ENCODE data around the gene ZNF778. TPM values are rescaled to one million over a fixed set of nuclear protein-coding genes. Genes with fewer than 3 reads are reported as not detected.
A peak's percentile ranks its signal among the peaks of the same experiment; 100 is the strongest.

Gene ZNF778
- total RNA-seq, 1 experiment from 2014 or later: 19.5 TPM

DNA sequence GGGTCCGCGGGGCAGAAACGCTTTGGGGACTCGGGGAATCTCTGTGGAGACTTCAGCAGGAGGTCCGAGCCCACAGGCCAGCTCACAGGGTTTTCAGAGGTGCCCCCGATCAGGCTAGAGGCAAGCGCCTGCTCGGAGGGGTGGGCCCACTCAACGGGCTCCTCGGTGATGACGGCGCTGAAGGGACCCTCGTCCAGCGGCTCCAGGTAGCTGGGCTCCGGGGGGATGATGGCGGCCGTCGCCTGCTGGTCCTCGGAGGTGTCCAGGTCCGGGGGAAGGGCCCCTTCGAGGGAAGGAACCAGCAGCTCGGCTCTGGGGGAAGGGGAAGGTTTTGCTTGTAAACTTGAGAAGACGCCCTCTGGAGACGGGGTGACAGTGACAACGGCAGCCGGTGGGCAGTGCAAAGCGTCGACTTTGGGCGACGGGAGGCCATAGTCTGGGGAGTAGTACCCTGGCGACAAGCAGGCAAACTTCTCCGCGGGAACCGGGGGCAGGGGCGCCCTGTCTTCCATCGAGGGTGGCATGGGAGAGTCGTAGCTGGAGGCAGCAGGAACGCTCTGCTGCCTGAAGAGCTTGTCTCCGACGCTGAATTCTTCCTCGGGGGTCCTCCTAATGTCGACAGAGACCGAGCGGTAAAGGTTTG, 63.2 kb downstream of the ZNF778 start:
- H4K20me1 ChIP-seq (ENCODE audit: insufficient read depth): peaks cover 3% of the 10 kb centered on the region; the same call in 1 of the 2 replicates
- no peak for TF ChIP-seq CBX3 (IDR thresholded peaks at IDR 0.05; ENCODE audit: low read depth)
- no peak for TF ChIP-seq RAD21 (IDR thresholded peaks at IDR 0.05; ENCODE audit: low read depth)
- TF ChIP-seq YY1 (IDR thresholded peaks at IDR 0.05; ENCODE audit: extremely low read depth, insufficient replicate concordance, low read depth, low read length): no peak
- no peak for TF ChIP-seq ELF1 (IDR thresholded peaks at IDR 0.05; ENCODE audit: borderline replicate concordance, low read depth)
- TF ChIP-seq POLR2AphosphoS5 (IDR thresholded peaks at IDR 0.05; ENCODE audit: low read depth, low read length): no peak
- TF ChIP-seq FOSL1 (IDR thresholded peaks at IDR 0.05; ENCODE audit: low read depth): no peak
- TF ChIP-seq ZFX (IDR thresholded peaks at IDR 0.05): no peak
- no peak for TF ChIP-seq POLR2A (IDR thresholded peaks at IDR 0.05; ENCODE audit: borderline replicate concordance, extremely low read depth, insufficient read depth, insufficient read length)
- TF ChIP-seq CEBPB (IDR thresholded peaks at IDR 0.05; ENCODE audit: low read depth): no peak
- ATAC-seq: no peak
- H3K4me1 ChIP-seq (ENCODE audit: control insufficient read depth in 1 of 2, insufficient read depth in 2 of 2, low read length in 2 of 2): no peaks in the 10 kb centered on the region
- no peak overlapping the region for H3K4me3 ChIP-seq (replicated peaks in 1 of 2; ENCODE audit: low read depth in 1 of 2, low read length in 2 of 2)
- H3K79me2 ChIP-seq (ENCODE audit: insufficient read depth, low read length): peaks cover 17% of the 10 kb centered on the region; the same call in 1 of the 2 replicates
- no peaks in the 10 kb centered on the region for H3K27me3 ChIP-seq (ENCODE audit: insufficient read depth, low read length)
- POLR2A ChIA-PET: no interaction called here
- peaks cover 49% of the 10 kb centered on the region in 2 experiments; a peak in 3 of 4 replicates for H3K36me3 ChIP-seq (ENCODE audit: control insufficient read depth in 1 of 2, insufficient read depth in 2 of 2, low read length in 2 of 2)
- no peaks in the 10 kb centered on the region for H3K9me3 ChIP-seq (ENCODE audit: control insufficient read depth in 1 of 2, insufficient read depth in 1 of 2, low read depth in 1 of 2, low read length in 2 of 2)
- RAD21 ChIA-PET (ENCODE audit: low non-redundant PET in 1 of 2, low total read pairs in 2 of 2, uncharacterized antibody in 2 of 2, unreplicated experiment in 2 of 2): no interaction called here
- intact Hi-C loops (cut with micrococcal nuclease): no loop called here
- no peak overlapping the region for H3K9ac ChIP-seq (ENCODE audit: low read length)
- H3K9me2 ChIP-seq (ENCODE audit: insufficient read depth): no peaks in the 10 kb centered on the region
- no peak for DNase-seq (ENCODE audit: low read depth, low spot score)
- H3K27ac ChIP-seq (ENCODE audit: low read depth, low read length): no peak overlapping the region
- BruUV-seq (replicated peaks): no TSS peak
- CTCF ChIA-PET: no interaction called here
- no peak overlapping the region for H2AFZ ChIP-seq (ENCODE audit: low read depth, low read length, poor library complexity, severe bottlenecking)
- no peak overlapping the region for H3K4me2 ChIP-seq (ENCODE audit: low read length)

DNA sequence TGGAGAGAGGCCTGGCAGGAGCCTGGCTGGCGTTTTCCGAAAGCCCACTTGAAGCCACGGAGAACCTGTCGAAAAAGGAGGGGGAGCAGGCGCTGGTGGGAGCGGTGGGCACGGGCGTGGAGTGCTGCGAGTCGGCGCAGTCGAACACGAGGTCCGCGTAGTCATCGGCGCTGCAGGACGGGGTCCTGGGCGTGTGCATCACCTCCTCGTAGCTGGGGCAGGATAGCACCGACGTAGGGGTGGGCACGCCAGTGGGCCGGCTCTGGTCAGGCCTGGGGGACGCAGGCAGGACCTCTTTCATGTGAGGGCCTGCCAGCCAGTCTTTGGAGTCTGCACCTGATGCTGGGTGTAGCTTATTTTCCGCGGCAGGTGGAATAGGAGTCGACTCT, 63.7 kb downstream of the ZNF778 start:
- H3K36me3 ChIP-seq (ENCODE audit: control insufficient read depth in 1 of 2, insufficient read depth in 2 of 2, low read length in 2 of 2): peaks cover 49% of the 10 kb centered on the region in 2 experiments; a peak in 3 of 4 replicates
- no peaks in the 10 kb centered on the region for H3K27me3 ChIP-seq (ENCODE audit: insufficient read depth, low read length)
- H3K9me2 ChIP-seq (ENCODE audit: insufficient read depth): no peaks in the 10 kb centered on the region
- no peaks in the 10 kb centered on the region for H3K9me3 ChIP-seq (ENCODE audit: control insufficient read depth in 1 of 2, insufficient read depth in 1 of 2, low read depth in 1 of 2, low read length in 2 of 2)
- RAD21 ChIA-PET (ENCODE audit: low non-redundant PET in 1 of 2, low total read pairs in 2 of 2, uncharacterized antibody in 2 of 2, unreplicated experiment in 2 of 2): no interaction called here
- no peak overlapping the region for H3K4me2 ChIP-seq (ENCODE audit: low read length)
- CTCF ChIA-PET: no interaction called here
- POLR2A ChIA-PET: no interaction called here
- H3K4me3 ChIP-seq (replicated peaks in 1 of 2; ENCODE audit: low read depth in 1 of 2, low read length in 2 of 2): no peak overlapping the region
- DNase-seq (ENCODE audit: low read depth, low spot score) (no peak), ATAC-seq (no peak)
- intact Hi-C loops (cut with micrococcal nuclease): no loop called here
- H3K4me1 ChIP-seq (ENCODE audit: control insufficient read depth in 1 of 2, insufficient read depth in 2 of 2, low read length in 2 of 2): no peaks in the 10 kb centered on the region
- H4K20me1 ChIP-seq (ENCODE audit: insufficient read depth): peaks cover 3% of the 10 kb centered on the region; the same call in 1 of the 2 replicates
- peaks cover 15% of the 10 kb centered on the region; the same call in 1 of the 2 replicates for H3K79me2 ChIP-seq (ENCODE audit: insufficient read depth, low read length)
- no peak overlapping the region for H2AFZ ChIP-seq (ENCODE audit: low read depth, low read length, poor library complexity, severe bottlenecking)
- no peak overlapping the region for H3K9ac ChIP-seq (ENCODE audit: low read length)
- TF ChIP-seq ZFX (IDR thresholded peaks at IDR 0.05) (no peak), POLR2AphosphoS5 (IDR thresholded peaks at IDR 0.05; ENCODE audit: low read depth, low read length) (peak; percentile 42; the same call in 1 of the 2 replicates)
- no TSS peak for BruUV-seq (replicated peaks)
- no peak overlapping the region for H3K27ac ChIP-seq (ENCODE audit: low read depth, low read length)
